Mesothelial cell of epicardium (in vitro differentiated cells): ENCODE data around the gene MRE11. TPM values are rescaled to one million over a fixed set of nuclear protein-coding genes. Genes with fewer than 3 reads are reported as not detected.

Source experiments
- DNase-seq, 2 experiments: peaks; one replicate each; pipeline ENCODE4 v3.0.0; 2021; ENCODE audit warnings: low spot score in 2 of 2; ENCODE audit not compliant: unreplicated experiment in 2 of 2
- H3K27ac Mint-ChIP-seq: 2 replicates; pipeline ENCODE4 v1.8.0; 2021; ENCODE audit warnings: mixed read lengths
- H3K27me3 Mint-ChIP-seq: 2 replicates; pipeline ENCODE4 v1.8.0; 2021; ENCODE audit warnings: low read depth, mixed read lengths
- H3K36me3 Mint-ChIP-seq: 2 replicates; pipeline ENCODE4 v1.8.0; 2021; ENCODE audit warnings: mixed read lengths
- H3K4me1 Mint-ChIP-seq: 2 replicates; pipeline ENCODE4 v1.8.0; 2021; ENCODE audit warnings: mixed read lengths
- H3K4me3 Mint-ChIP-seq: 2 replicates; pipeline ENCODE4 v1.8.0; 2021; ENCODE audit warnings: mild to moderate bottlenecking, moderate library complexity, mixed read lengths
- H3K9me3 Mint-ChIP-seq: 2 replicates; pipeline ENCODE4 v1.8.0; 2021; ENCODE audit warnings: mixed read lengths
- CTCF ChIP-seq: fragments of 200-600 bp; sonication (generic); IDR thresholded peaks from one replicate; pipeline ENCODE4 v1.5.0; 2021; ENCODE audit warnings: antibody characterized with exemption; ENCODE audit not compliant: unreplicated experiment
- total RNA-seq: library from RNA; stranded (reverse); gene quantifications from 3 replicates; pipeline ENCODE4 v1.2.1, GENCODE V29; 2021

MRE11 gene
- 36.4 to 39.4 TPM (median 39.2 TPM) in 3 replicates for total RNA-seq

DNA sequence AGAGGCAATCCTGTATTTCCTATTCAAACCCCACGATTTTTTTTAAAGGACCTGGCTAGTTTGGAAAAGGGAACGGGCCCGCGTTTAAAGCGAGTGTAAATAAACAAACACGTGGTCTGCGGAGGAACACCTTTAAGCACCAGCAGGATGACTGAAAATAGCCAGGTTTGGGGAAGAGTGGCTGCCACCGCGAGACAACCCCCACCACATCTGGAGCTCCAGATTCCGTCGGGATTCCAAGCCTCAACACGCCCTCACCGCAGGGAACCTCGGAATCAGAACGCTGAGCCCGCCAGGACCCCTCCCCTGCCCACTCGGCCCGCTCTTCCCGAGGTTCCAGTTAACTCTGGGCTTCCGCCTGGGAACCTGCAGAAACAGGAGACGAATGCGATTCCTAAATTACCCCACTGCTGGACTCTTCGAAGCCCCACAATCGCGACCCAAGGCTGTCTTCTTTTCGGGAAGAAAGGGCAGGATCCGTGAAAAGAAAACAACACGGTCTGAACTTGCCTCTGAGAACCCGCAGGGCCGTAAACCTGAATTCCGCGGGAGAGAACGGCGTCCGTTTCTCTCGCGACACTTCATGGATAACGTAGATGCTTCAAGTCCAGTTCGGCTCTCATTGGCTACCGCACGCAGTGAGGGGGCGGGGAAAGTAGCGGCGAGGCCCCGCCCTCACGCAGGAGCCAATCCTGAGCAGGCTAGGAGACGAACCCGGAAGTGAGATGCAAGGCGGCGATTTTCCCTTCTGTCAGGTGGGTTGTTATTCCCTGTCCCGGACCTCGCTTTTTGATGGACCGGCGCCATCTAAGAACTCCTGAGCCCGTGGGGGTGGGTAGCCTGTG lies at the start of gene MRE11, which contains the start of gene ANKRD49:
Gene MRE11, minus strand, starts transcription at position 564 of the 845 bp plus-strand sequence. CDS start 1,043 bp downstream, outside the sequence.
Gene ANKRD49, plus strand, starts transcription at position 704 of the 845 bp plus-strand sequence. CDS start 2,710 bp downstream, outside the sequence.
- no peaks in the 10 kb centered on the region for H3K9me3 Mint-ChIP-seq
- peaks cover 22% of the 10 kb centered on the region for H3K4me1 Mint-ChIP-seq
- H3K4me3 Mint-ChIP-seq: peak within 1 kb of the TSS; percentile 97
- peaks cover 20% of the 10 kb centered on the region for H3K36me3 Mint-ChIP-seq
- peak within 1 kb of the TSS; percentile 99 for H3K27ac Mint-ChIP-seq
- H3K27me3 Mint-ChIP-seq: no peaks in the 10 kb centered on the region
- peak; percentile 94 to 96 for DNase-seq
- TF ChIP-seq CTCF: no peak

DNA sequence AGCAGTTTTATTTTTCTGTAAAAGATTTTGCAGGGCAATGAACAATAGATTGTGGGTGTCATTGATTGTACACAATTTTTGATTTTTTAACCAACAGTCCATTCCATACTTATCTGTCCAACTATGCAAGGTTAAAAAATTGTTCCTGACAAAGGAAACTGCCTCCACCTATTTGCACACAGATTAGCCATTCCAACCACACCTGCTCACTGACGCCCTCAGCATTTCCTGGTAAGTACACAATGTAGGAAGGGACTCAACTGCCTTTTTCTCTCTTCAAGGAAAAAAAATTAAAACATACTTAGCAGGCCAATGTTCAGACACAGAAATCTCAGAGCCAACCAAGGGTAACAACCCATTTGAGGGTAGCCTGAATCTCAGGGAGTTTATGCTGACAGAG lies 45.8 kb upstream of the MRE11 start:
- Mint-ChIP-seq H3K4me1 (peaks cover 26% of the 10 kb centered on the region), H3K36me3 (no peaks in the 10 kb centered on the region), H3K27me3 (no peaks in the 10 kb centered on the region), H3K9me3 (no peaks in the 10 kb centered on the region), H3K27ac (no peak overlapping the region), H3K4me3 (no peak overlapping the region)
- DNase-seq: no peak
- TF ChIP-seq CTCF: no peak

- H3K9me3 Mint-ChIP-seq: no peaks in the 10 kb centered on the region
- H3K36me3 Mint-ChIP-seq: no peaks in the 10 kb centered on the region
- H3K4me1 Mint-ChIP-seq: peaks cover 17% of the 10 kb centered on the region
- peak overlapping the region; percentile 11 for H3K27ac Mint-ChIP-seq
- H3K27me3 Mint-ChIP-seq: no peaks in the 10 kb centered on the region
- DNase-seq: no peak
- H3K4me3 Mint-ChIP-seq: no peak overlapping the region
- no peak for TF ChIP-seq CTCF
These were observed 43.5 kb upstream of the MRE11 start for GRCh38 chr11:94537031-94537600.

GRCh38 chr11:94536386-94536785 lies 42.7 kb upstream of the MRE11 start:
- DNase-seq: no peak
- Mint-ChIP-seq H3K9me3 (no peaks in the 10 kb centered on the region), H3K27ac (no peak overlapping the region), H3K27me3 (no peaks in the 10 kb centered on the region), H3K4me1 (peaks cover 17% of the 10 kb centered on the region), H3K4me3 (no peak overlapping the region), H3K36me3 (no peaks in the 10 kb centered on the region)
- TF ChIP-seq CTCF: no peak

DNA sequence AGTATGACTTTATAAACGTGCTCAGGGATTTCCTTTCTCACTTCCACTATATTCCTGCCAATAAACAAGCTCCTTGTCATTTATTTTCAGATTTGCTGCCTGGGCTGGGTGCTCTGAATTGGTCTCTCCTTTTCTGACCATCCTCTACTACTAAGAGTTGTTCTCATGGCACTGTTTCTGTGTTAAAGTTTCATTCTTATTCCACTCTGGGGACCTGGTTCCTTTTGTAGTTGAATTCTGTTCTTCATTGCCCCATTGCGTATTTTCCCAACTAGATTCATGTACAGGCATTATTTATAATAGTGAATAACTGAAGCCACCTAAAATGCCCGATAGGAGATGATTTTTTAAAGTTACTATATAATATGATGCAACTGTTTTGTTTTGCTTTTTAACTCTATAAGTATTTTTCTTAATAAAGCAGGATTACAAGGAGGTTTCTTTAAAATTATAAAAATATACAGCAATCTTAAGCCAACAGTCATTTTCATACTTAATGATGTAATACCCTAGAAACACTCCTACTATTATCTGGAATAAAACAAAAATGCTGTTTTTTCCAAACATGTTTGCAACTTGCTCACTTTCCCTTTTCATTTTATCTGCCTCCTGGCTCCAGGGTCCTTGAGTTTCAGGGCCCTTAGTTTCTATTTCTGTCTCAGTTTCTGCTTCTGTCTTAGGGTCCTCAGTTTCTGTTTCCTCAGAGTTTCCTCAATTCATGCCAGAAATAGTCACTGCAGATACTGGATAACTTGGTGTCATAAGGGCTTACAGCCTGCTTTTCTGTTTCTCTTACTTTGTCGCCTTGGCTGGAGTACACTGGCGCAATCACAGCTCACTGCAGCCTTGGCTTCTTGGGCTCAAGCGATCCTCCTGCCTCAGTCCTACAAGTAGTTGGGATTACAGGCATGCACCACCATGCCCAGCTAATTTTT lies 40.3 kb upstream of the MRE11 start:
- Mint-ChIP-seq H3K36me3 (no peaks in the 10 kb centered on the region), H3K27me3 (no peaks in the 10 kb centered on the region), H3K27ac (peak overlapping the region; percentile 33), H3K9me3 (no peaks in the 10 kb centered on the region), H3K4me3 (no peak overlapping the region), H3K4me1 (peaks cover 17% of the 10 kb centered on the region)
- no peak for TF ChIP-seq CTCF
- DNase-seq: no peak
